HL-60 (cell line): ENCODE results near the gene BEX2.

Experiments used
- CTCF ChIP-seq: IDR thresholded peaks from one replicate; pipeline ENCODE4 v1.5.1; 2011; ENCODE audit warnings: low read length, control low read depth, inconsistent platforms; ENCODE audit not compliant: insufficient read depth
- POLR2AphosphoS5 ChIP-seq: IDR thresholded peaks from 2 replicates; pipeline ENCODE4 v1.6.1; 2012; ENCODE audit warnings: low read depth
- REST ChIP-seq: IDR thresholded peaks from 2 replicates; pipeline ENCODE4 v1.6.1; 2012; ENCODE audit warnings: low read depth; ENCODE audit not compliant: insufficient replicate concordance
- SPI1 ChIP-seq: IDR thresholded peaks from 2 replicates; pipeline ENCODE4 v1.6.1; 2012; ENCODE audit warnings: low read depth, mild to moderate bottlenecking, borderline replicate concordance

GRCh38 chrX:103360092-103360491 is 49.3 kb upstream of the BEX2 start:
- TF ChIP-seq CTCF (no peak), REST (no peak), POLR2AphosphoS5 (no peak), SPI1 (no peak)
